Keratinocyte (primary cell): ENCODE results near the gene INTU. TPM values are rescaled to one million over a fixed set of nuclear protein-coding genes. Genes with fewer than 3 reads are reported as not detected.

ENCODE experiments used
- DNase-seq: peaks from one replicate; pipeline ENCODE4 v3.0.0-alpha.2; 2011; ENCODE audit warnings: low read depth, missing footprints, low spot score
- FAIRE-seq: peaks from 2 replicates; lab custom pipeline; 2011; peaks lifted over from hg19 to GRCh38; lab: Jason Lieb, UNC
- H2AFZ ChIP-seq: 2 replicates; pipeline ENCODE4 v1.6.0; 2012; ENCODE audit warnings: low read length, control low read depth, inconsistent platforms; ENCODE audit not compliant: control insufficient read depth
- H3K27ac ChIP-seq: 2 replicates; pipeline ENCODE4 v1.5.1; 2011; ENCODE audit warnings: low read length; ENCODE audit not compliant: control insufficient read depth, insufficient read depth
- H3K27me3 ChIP-seq: 3 replicates; pipeline ENCODE4 v1.6.0; 2011; ENCODE audit warnings: low read length; ENCODE audit not compliant: control insufficient read depth, insufficient read depth; ENCODE audit errors: extremely low read depth
- H3K36me3 ChIP-seq, 2 experiments: 2 replicates in 1 of 2; 3 replicates in 1 of 2; pipeline ENCODE4 v1.5.1; 2011; ENCODE audit warnings: low read length in 2 of 2, mild to moderate bottlenecking in 1 of 2; ENCODE audit not compliant: control insufficient read depth in 2 of 2, insufficient read depth in 2 of 2; ENCODE audit errors: extremely low read depth in 1 of 2
- H3K4me1 ChIP-seq: 3 replicates; pipeline ENCODE4 v1.5.1; 2011; ENCODE audit warnings: low read length; ENCODE audit not compliant: control insufficient read depth, insufficient read depth; ENCODE audit errors: extremely low read depth
- H3K4me2 ChIP-seq: 3 replicates; pipeline ENCODE4 v1.6.0; 2011; ENCODE audit warnings: low read depth, low read length; ENCODE audit not compliant: control insufficient read depth, insufficient read depth; ENCODE audit errors: extremely low read depth
- H3K4me3 ChIP-seq, 3 experiments: fragments of 200-600 bp in 1 of 3; sonication (generic) in 1 of 3; 2 replicates in 2 of 3; 3 replicates in 1 of 3; pipeline ENCODE4 v1.5.1; 2011 to 2016; ENCODE audit warnings: low read length in 3 of 3, mild to moderate bottlenecking in 3 of 3, control low read depth in 2 of 3, inconsistent platforms in 1 of 3, low read depth in 1 of 3, mixed read lengths in 1 of 3, mixed run types in 1 of 3, moderate library complexity in 1 of 3; ENCODE audit not compliant: control insufficient read depth in 2 of 3, insufficient read depth in 2 of 3; ENCODE audit errors: extremely low read depth in 1 of 3
- H3K79me2 ChIP-seq: 2 replicates; pipeline ENCODE4 v1.6.0; 2012; ENCODE audit warnings: low read length; ENCODE audit not compliant: control insufficient read depth, insufficient read depth
- H3K9ac ChIP-seq: 3 replicates; pipeline ENCODE4 v1.6.0; 2011; ENCODE audit warnings: low read length; ENCODE audit not compliant: control insufficient read depth, insufficient read depth; ENCODE audit errors: extremely low read depth
- H3K9me1 ChIP-seq: 3 replicates; pipeline ENCODE4 v1.6.0; 2011; ENCODE audit warnings: low read length; ENCODE audit not compliant: control insufficient read depth, insufficient read depth; ENCODE audit errors: extremely low read depth
- H3K9me3 ChIP-seq: 2 replicates; pipeline ENCODE4 v1.5.1; 2012; ENCODE audit warnings: low read depth, low read length; ENCODE audit not compliant: control insufficient read depth
- H4K20me1 ChIP-seq: 3 replicates; pipeline ENCODE4 v1.6.0; 2011; ENCODE audit warnings: low read length; ENCODE audit not compliant: control insufficient read depth, insufficient read depth; ENCODE audit errors: extremely low read depth
- CTCF ChIP-seq, 3 experiments: IDR thresholded peaks in 1 of 3; conservative IDR thresholded peaks in 1 of 3; optimal IDR thresholded peaks in 1 of 3; 2 replicates in 2 of 3; 3 replicates in 1 of 3; pipeline versions ENCODE3 to v1.5.1; 2011; ENCODE audit warnings: low read length in 3 of 3, mild to moderate bottlenecking in 3 of 3, moderate library complexity in 2 of 3, control low read depth in 1 of 3, inconsistent platforms in 1 of 3; ENCODE audit not compliant: insufficient read depth in 2 of 3; ENCODE audit errors: extremely low read depth in 1 of 3
- EZH2 ChIP-seq: IDR thresholded peaks from one replicate; pipeline ENCODE4 v1.6.1; 2012; ENCODE audit warnings: inconsistent platforms, mild to moderate bottlenecking, low read length, moderate library complexity
- dilution Hi-C: fragments of 300-500 bp; cut with MboI; formaldehyde crosslinking; loops from one replicate; pipeline ENCODE4 v1.7.0; 2020; ENCODE audit warnings: low sequenced_read_pairs; ENCODE audit not compliant: extremely low pct_ligation_motif_present
- polyA plus RNA-seq, 5 experiments: library from polyadenylated mRNA; depleted of rRNA in 3 of 5; stranded (reverse) in 3 of 5; stranded (forward) in 1 of 5; unstranded in 1 of 5; fragments of >200 nt; gene quantifications; 1 replicate in 1 of 5; 2 replicates in 3 of 5; 3 replicates in 1 of 5; pipeline versions ENCODE4 v1.2.1 to v1.2.3, GENCODE V29; 2011 to 2012; ENCODE audit warnings: missing spikeins in 2 of 5, low read depth in 1 of 5, low replicate concordance in 1 of 5

The INTU gene
- polyA plus RNA-seq, 1 donor (not counting 4 experiments of a cell fraction or from before 2014, with no cell fraction given) = 5.0 TPM

DNA sequence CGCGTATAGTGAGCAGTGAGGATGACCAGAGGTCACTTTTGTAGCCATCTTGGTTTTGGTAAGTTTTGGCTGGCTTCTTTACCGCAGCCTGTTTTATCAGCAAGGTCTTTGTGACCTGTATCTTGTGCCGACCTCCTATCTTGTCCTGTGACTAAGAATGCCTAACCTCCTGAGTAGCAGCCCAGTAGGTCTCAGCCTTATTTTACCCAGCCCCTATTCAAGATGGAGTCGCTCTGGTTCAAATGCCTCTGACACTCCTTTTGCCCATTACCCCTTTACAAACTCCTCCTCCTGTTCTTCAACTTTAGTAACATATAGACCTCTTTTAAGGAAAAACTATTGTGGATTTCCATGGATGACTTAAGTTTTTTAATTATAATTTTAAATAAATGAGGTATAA lies 2.6 kb upstream of the INTU start:
- Histone ChIP-seq H3K9me1 (no peaks in the 10 kb centered on the region), H3K27ac (no peak overlapping the region), H3K4me3 (no peak overlapping the region), H3K4me2 (no peak overlapping the region), H2AFZ (no peak overlapping the region), H3K27me3 (no peaks in the 10 kb centered on the region), H3K4me1 (peaks cover 17% of the 10 kb centered on the region), H4K20me1 (no peaks in the 10 kb centered on the region), H3K9ac (no peak overlapping the region), H3K79me2 (no peaks in the 10 kb centered on the region), H3K36me3 (no peaks in the 10 kb centered on the region), H3K9me3 (no peaks in the 10 kb centered on the region)
- no peak for DNase-seq
- dilution Hi-C loops = no loop called here
- no peak for FAIRE-seq
- TF ChIP-seq EZH2 = no peak
- TF ChIP-seq CTCF (optimal IDR thresholded peaks at IDR 0.05 in 1 of 3, IDR thresholded peaks at IDR 0.05 in 1 of 3, conservative IDR thresholded peaks at IDR 0.05 in 1 of 3; ENCODE audit: extremely low read depth in 1 of 3, insufficient read depth in 2 of 3, low read length in 3 of 3) = no peak

- dilution Hi-C loops = no loop called here
- peak; percentile 17 for DNase-seq
These were observed 1.3 kb upstream of the INTU start for GRCh38 chr4:127631420-127631819.

More at GRCh38 chr4:127631420-127631819, 1.3 kb upstream of the INTU start:
- Histone ChIP-seq H3K36me3 (no peaks in the 10 kb centered on the region), H3K9me3 (no peaks in the 10 kb centered on the region), H3K4me2 (peak overlapping the region; percentile 96), H3K9me1 (no peaks in the 10 kb centered on the region), H4K20me1 (no peaks in the 10 kb centered on the region), H2AFZ (no peak overlapping the region), H3K27ac (no peak overlapping the region), H3K4me3 (no peak overlapping the region), H3K4me1 (peaks cover 17% of the 10 kb centered on the region), H3K9ac (no peak overlapping the region), H3K79me2 (no peaks in the 10 kb centered on the region), H3K27me3 (no peaks in the 10 kb centered on the region)
- no peak for TF ChIP-seq CTCF (optimal IDR thresholded peaks at IDR 0.05 in 1 of 3, IDR thresholded peaks at IDR 0.05 in 1 of 3, conservative IDR thresholded peaks at IDR 0.05 in 1 of 3; ENCODE audit: extremely low read depth in 1 of 3, insufficient read depth in 2 of 3, low read length in 3 of 3)
- TF ChIP-seq EZH2 = no peak
- FAIRE-seq = peak; percentile 64
